Activated CD4-positive, CD25-positive, alpha-beta regulatory T cell (primary cell): ENCODE data around the gene MYBPH.
A peak's percentile ranks its signal among the peaks of the same experiment; 100 is the strongest.

Experiments used
- DNase-seq, 4 experiments: peaks; one replicate each; lab custom pipeline; 2025; lab: John Stamatoyannopoulos, UW

Gene MYBPH

GRCh38 chr1:203178821-203179666 is 3.4 kb upstream of the MYBPH start:
- DNase-seq: no peak

- no peak for DNase-seq
Measured at GRCh38 chr1:203178083-203178482, 2.5 kb upstream of the MYBPH start.

GRCh38 chr1:203177470-203178039 is 1.9 kb upstream of the MYBPH start:
- DNase-seq: no peak

GRCh38 chr1:203177036-203177405 is 1.4 kb upstream of the MYBPH start:
- no peak for DNase-seq

- no peak for DNase-seq
Measured at GRCh38 chr1:203176273-203177035, 828 bp upstream of the MYBPH start.

GRCh38 chr1:203175827-203176241 is 208 bp upstream of the MYBPH start:
- DNase-seq: no peak

- no peak for DNase-seq
Measured at GRCh38 chr1:203174324-203174985, 1.2 kb downstream of the MYBPH start.

GRCh38 chr1:203173566-203173965 is 2.1 kb downstream of the MYBPH start:
- DNase-seq: no peak

GRCh38 chr1:203173011-203173555 is 2.5 kb downstream of the MYBPH start:
- no peak for DNase-seq

- DNase-seq: peak in 2 of 4 experiments; percentile 5 to 10
Measured at GRCh38 chr1:203172184-203173010, 3.2 kb downstream of the MYBPH start.

- DNase-seq: no peak
Measured at GRCh38 chr1:203171341-203172183, 4.1 kb downstream of the MYBPH start.

GRCh38 chr1:203170625-203171330 is 4.8 kb downstream of the MYBPH start:
- no peak for DNase-seq

GRCh38 chr1:203169770-203170520 is 5.7 kb downstream of the MYBPH start:
- no peak for DNase-seq

GRCh38 chr1:203168991-203169390 is 6.6 kb downstream of the MYBPH start:
- no peak for DNase-seq

- DNase-seq: no peak
Measured at GRCh38 chr1:203168256-203168786, 7.3 kb downstream of the MYBPH start.

GRCh38 chr1:203167913-203168200 is 7.8 kb downstream of the MYBPH start:
- no peak for DNase-seq

GRCh38 chr1:203167026-203167912 is 8.4 kb downstream of the MYBPH start:
- DNase-seq: no peak
